Aorta (tissue), 5 donors: ENCODE results near the gene HPS3. TPM values are rescaled to one million over a fixed set of nuclear protein-coding genes. Genes with fewer than 3 reads are reported as not detected.

ENCODE experiments used
- ATAC-seq: fragments of 200-7000 bp; cut with Tn5 transposase; one replicate; pipeline ENCODE4 v1.9.1; 2022; ENCODE audit warnings: moderate library complexity; ENCODE audit not compliant: low FRiP score
- DNase-seq, 2 donors: peaks; one replicate each; pipeline ENCODE4 v3.0.0-alpha.2; 2020
- H3K27ac ChIP-seq, 2 donors: one replicate each; pipeline ENCODE4 v1.5.1; 2013; ENCODE audit warnings: low read length in 2 of 2, mild to moderate bottlenecking in 2 of 2, moderate library complexity in 2 of 2, control low read depth in 1 of 2, inconsistent platforms in 1 of 2, low read depth in 1 of 2
- H3K27me3 ChIP-seq, 2 donors: one replicate each; pipeline ENCODE4 v1.6.1; 2013; ENCODE audit warnings: control low read depth in 1 of 2, low read length in 1 of 2, mild to moderate bottlenecking in 1 of 2, moderate library complexity in 1 of 2; ENCODE audit not compliant: insufficient read depth in 2 of 2, control insufficient read depth in 1 of 2
- H3K36me3 ChIP-seq, 2 donors: one replicate each; pipeline ENCODE4 v1.6.1; 2013; ENCODE audit warnings: control low read depth in 1 of 2, low read length in 1 of 2, mild to moderate bottlenecking in 1 of 2; ENCODE audit not compliant: insufficient read depth in 2 of 2, control insufficient read depth in 1 of 2
- H3K4me1 ChIP-seq, 2 donors: one replicate each; pipeline ENCODE4 v1.6.1; 2013; ENCODE audit warnings: low read length in 2 of 2, control low read depth in 1 of 2, mild to moderate bottlenecking in 1 of 2, moderate library complexity in 1 of 2; ENCODE audit not compliant: insufficient read depth in 2 of 2, control insufficient read depth in 1 of 2
- H3K4me3 ChIP-seq, 2 donors: one replicate each; pipeline ENCODE4 v1.5.1; 2013; ENCODE audit warnings: low read length in 2 of 2, control low read depth in 1 of 2, mild to moderate bottlenecking in 1 of 2
- H3K9me3 ChIP-seq: one replicate; pipeline ENCODE4 v1.6.1; 2013; ENCODE audit warnings: mild to moderate bottlenecking, low read length; ENCODE audit not compliant: control insufficient read depth
- WGBS, 2 donors: extraction: QIAGEN DNeasy Blood & Tissue Kit; methylation state at CpG; one replicate each; pipeline ENCODE4 v1.1.7; 2013; 5-methylcytosine and 5-hydroxymethylcytosine counted together
- intact Hi-C, 2 donors: fragments of 100-400 bp; cut with DNase I; formaldehyde crosslinking; loops; one replicate each; pipeline versions ENCODE4 v1.14.2 to v1.15.0; 2022
- polyA plus RNA-seq, 2 donors: library from polyadenylated mRNA; stranded (reverse); fragments of 200-250 nt; gene quantifications; one replicate each; pipeline ENCODE4 v1.2.3, GENCODE V29; 2013
- total RNA-seq, 2 donors: library from RNA; stranded (reverse); fragmentation: NEBNext Ultra II Directional; extraction: Animal tissue kit (Norgen Biotek cat#: 25700); gene quantifications; one replicate each; pipeline ENCODE4 v1.2.1, GENCODE V29; 2021
- donor health status: healthy with polysubstance abuse.
- donor health status: Bipolar disorder and iron deficiency.
- donor health status: DM: no; HTN: no; CAD: no.
- donor health status: DM: no; HTN: no; CAD: no.
- donor health status: DM: yes; HTN: yes; CAD: no.

The HPS3 gene
- total and polyA plus RNA-seq, 4 donors = 12.3 to 32.2 (median 15.6) TPM

- intact Hi-C loops = loop anchor here (5.0 kb wide), 2 partner anchors 158 to 367 kb away; no protein-coding TSS in a partner anchor
- H3K27me3 ChIP-seq = no peaks in the 10 kb centered on the region
- peak overlapping the region; percentile 59 to 96 for H3K27ac ChIP-seq
Observed at GRCh38 chr3:149115114-149115513, 14.3 kb upstream of the HPS3 start.

GRCh38 chr3:149118724-149119123, 10.7 kb upstream of the HPS3 start:
- intact Hi-C loops = loop anchor here (5.0 kb wide), 2 partner anchors 161 to 364 kb away; no protein-coding TSS in a partner anchor
- no peak overlapping the region for H3K27ac ChIP-seq
- ATAC-seq (no peak), DNase-seq (no peak)
- H3K36me3 ChIP-seq = no peaks in the 10 kb centered on the region
- WGBS, 2 donors = 82 to 85% methylated on average over 9 of the region's 9 CpGs
- peaks cover 0 to 9% of the 10 kb centered on the region in 2 donors for H3K4me1 ChIP-seq
- H3K9me3 ChIP-seq = no peaks in the 10 kb centered on the region
- H3K4me3 ChIP-seq = no peak overlapping the region
- H3K27me3 ChIP-seq = no peaks in the 10 kb centered on the region

More at GRCh38 chr3:149115114-149115513, 14.3 kb upstream of the HPS3 start:
- ATAC-seq (peak; percentile 40), DNase-seq (no peak)
- Histone ChIP-seq H3K4me1 (peaks cover 0 to 9% of the 10 kb centered on the region in 2 donors), H3K36me3 (no peaks in the 10 kb centered on the region), H3K4me3 (no peak overlapping the region), H3K9me3 (no peaks in the 10 kb centered on the region)
- 48 to 49% methylated on average over 5 of the region's 5 CpGs for WGBS, 2 donors

- no peaks in the 10 kb centered on the region for H3K9me3 ChIP-seq
- no peak overlapping the region for H3K4me3 ChIP-seq
- peaks cover 0 to 8% of the 10 kb centered on the region in 2 donors for H3K4me1 ChIP-seq
- DNase-seq (no peak), ATAC-seq (no peak)
- H3K27ac ChIP-seq = no peak overlapping the region
- H3K36me3 ChIP-seq = no peaks in the 10 kb centered on the region
- intact Hi-C loops = loop anchor here (5.0 kb wide), 2 partner anchors 162 to 363 kb away; no protein-coding TSS in a partner anchor
- 74 to 93% methylated on average over 1 of the region's 1 CpG for WGBS, 2 donors
- H3K27me3 ChIP-seq = no peaks in the 10 kb centered on the region
Observed at GRCh38 chr3:149119466-149119865, 10.0 kb upstream of the HPS3 start.

GRCh38 chr3:149120051-149120972, 9.1 kb upstream of the HPS3 start:
- Histone ChIP-seq H3K4me3 (no peak overlapping the region), H3K27ac (no peak overlapping the region), H3K36me3 (no peaks in the 10 kb centered on the region), H3K27me3 (no peaks in the 10 kb centered on the region), H3K9me3 (no peaks in the 10 kb centered on the region), H3K4me1 (peaks cover 0 to under 1% of the 10 kb centered on the region in 2 donors)
- peak; percentile 75 for ATAC-seq
- DNase-seq = no peak
- intact Hi-C loops = loop anchor here (2.0 to 10.0 kb wide), 3 partner anchors 152 to 354 kb away; partner anchors contain the start of gene TM4SF4 (in 1 of the 2)
- WGBS, 2 donors = 18 to 20% methylated on average over 7 of the region's 7 CpGs

GRCh38 chr3:149122721-149123578, 6.5 kb upstream of the HPS3 start:
- WGBS, 2 donors = 86 to 88% methylated on average over 4 of the region's 4 CpGs
- ATAC-seq = no peak
- intact Hi-C loops = loop anchor here in 1 of 2 donors (10.0 kb wide), 1 partner anchor 352 kb away; the partner anchor contains the start of gene TM4SF4

DNA sequence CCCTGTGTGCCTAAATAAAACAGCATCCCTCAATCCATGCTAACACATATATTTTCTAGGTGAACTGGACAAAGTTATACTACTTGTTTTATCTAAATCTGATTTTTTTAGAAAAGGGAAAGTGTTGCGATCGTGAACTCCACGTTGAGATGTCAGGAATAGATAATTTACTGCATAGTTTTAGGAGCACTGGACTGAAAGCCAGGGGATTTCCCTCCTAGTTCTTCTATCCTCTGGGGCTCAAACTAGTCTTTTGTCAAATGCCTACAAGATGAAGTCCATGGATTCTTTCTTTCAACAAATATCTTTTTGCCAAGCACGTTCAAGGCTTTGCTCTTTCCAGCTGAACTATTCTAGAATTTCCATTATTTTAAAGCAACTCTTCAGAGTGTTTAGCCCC, 617 bp upstream of the HPS3 start:
- no peak for ATAC-seq
- intact Hi-C loops = loop anchor here in 1 of 2 donors (10.0 kb wide), 1 partner anchor 346 kb away; the partner anchor contains the start of gene TM4SF4
- H3K27me3 ChIP-seq = no peaks in the 10 kb centered on the region
- peak overlapping the region in 1 of 2 donors; percentile 41 for H3K27ac ChIP-seq
- 2 to 3% methylated on average over 4 of the region's 4 CpGs for WGBS, 2 donors
- no peak for DNase-seq
- H3K9me3 ChIP-seq = no peaks in the 10 kb centered on the region
- H3K36me3 ChIP-seq = no peaks in the 10 kb centered on the region
- peaks cover 0 to 5% of the 10 kb centered on the region in 2 donors for H3K4me1 ChIP-seq
- H3K4me3 ChIP-seq = peak overlapping the region; percentile 65 to 86

More at GRCh38 chr3:149122721-149123578, 6.5 kb upstream of the HPS3 start:
- H3K27ac ChIP-seq = no peak overlapping the region
- no peaks in the 10 kb centered on the region for H3K27me3 ChIP-seq
- H3K4me1 ChIP-seq = no peaks in the 10 kb centered on the region
- H3K9me3 ChIP-seq = no peaks in the 10 kb centered on the region
- no peak overlapping the region for H3K4me3 ChIP-seq
- H3K36me3 ChIP-seq = no peaks in the 10 kb centered on the region
- DNase-seq = no peak

GRCh38 chr3:149131589-149131988, 2.2 kb downstream of the HPS3 start:
- H3K4me1 ChIP-seq = peaks cover 0 to 5% of the 10 kb centered on the region in 2 donors
- no peak overlapping the region for H3K27ac ChIP-seq
- no peaks in the 10 kb centered on the region for H3K27me3 ChIP-seq
- H3K9me3 ChIP-seq = no peaks in the 10 kb centered on the region
- WGBS, 2 donors = 16 to 20% methylated on average over 4 of the region's 4 CpGs
- H3K36me3 ChIP-seq = no peaks in the 10 kb centered on the region
- ATAC-seq (no peak), DNase-seq (no peak)
- no peak overlapping the region for H3K4me3 ChIP-seq
- intact Hi-C loops = no loop called here

- Histone ChIP-seq H3K4me1 (peaks cover 0 to 5% of the 10 kb centered on the region in 2 donors), H3K4me3 (no peak overlapping the region), H3K27me3 (no peaks in the 10 kb centered on the region), H3K36me3 (no peaks in the 10 kb centered on the region), H3K27ac (no peak overlapping the region), H3K9me3 (no peaks in the 10 kb centered on the region)
- intact Hi-C loops = no loop called here
- WGBS, 2 donors = 81 to 83% methylated on average over 3 of the region's 3 CpGs
- no peak for DNase-seq
- no peak for ATAC-seq
Observed at GRCh38 chr3:149134575-149134974, 5.1 kb downstream of the HPS3 start.
